Measurements from ENCODE around the gene HSD17B14.

DNA sequence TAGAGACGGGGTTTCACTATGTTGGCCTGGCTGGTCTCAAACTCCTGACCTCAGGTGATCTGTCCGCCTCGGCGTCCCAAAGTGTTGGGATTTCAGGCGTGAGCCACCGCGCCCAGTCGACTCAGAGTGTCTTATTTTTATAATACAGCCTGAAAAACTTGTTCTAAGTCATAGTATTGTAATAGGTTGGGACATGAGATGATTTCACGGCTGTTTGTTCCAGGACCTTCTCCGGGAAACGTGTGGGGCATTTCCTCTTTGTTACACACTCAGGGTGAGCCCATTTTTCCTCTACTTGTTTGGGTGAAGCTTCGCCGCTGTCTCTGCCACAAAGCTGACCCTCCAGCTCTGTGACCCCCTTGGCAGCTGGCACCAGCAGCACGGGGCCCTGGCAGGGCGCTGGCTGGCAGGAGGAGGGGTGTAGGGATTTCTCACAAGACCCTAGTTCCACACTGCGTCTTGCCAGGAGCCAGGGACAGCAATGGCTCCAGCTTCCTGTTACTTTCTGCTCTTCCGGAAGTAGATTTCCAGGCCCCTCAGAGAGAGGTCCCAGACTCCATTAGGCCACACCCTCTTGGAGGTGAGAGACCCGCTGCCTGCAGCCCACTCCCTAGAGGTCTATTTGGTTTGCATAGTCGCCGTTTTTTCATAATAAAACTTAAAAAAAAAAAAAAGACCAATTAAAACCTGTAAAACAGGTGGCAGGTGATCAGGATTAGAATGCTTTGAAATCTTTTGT is 65.4 kb downstream of the HSD17B14 start:
- TF ChIP-seq, protein P1, sequence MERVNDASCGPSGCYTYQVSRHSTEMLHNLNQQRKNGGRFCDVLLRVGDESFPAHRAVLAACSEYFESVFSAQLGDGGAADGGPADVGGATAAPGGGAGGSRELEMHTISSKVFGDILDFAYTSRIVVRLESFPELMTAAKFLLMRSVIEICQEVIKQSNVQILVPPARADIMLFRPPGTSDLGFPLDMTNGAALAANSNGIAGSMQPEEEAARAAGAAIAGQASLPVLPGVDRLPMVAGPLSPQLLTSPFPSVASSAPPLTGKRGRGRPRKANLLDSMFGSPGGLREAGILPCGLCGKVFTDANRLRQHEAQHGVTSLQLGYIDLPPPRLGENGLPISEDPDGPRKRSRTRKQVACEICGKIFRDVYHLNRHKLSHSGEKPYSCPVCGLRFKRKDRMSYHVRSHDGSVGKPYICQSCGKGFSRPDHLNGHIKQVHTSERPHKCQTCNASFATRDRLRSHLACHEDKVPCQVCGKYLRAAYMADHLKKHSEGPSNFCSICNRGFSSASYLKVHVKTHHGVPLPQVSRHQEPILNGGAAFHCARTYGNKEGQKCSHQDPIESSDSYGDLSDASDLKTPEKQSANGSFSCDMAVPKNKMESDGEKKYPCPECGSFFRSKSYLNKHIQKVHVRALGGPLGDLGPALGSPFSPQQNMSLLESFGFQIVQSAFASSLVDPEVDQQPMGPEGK (CRISPR knock-in tag; IDR thresholded peaks at IDR 0.05; ENCODE audit: borderline replicate concordance) = no peak
- no peak for TF ChIP-seq CEBPB (tag; IDR thresholded peaks at IDR 0.05)
- TF ChIP-seq ESRRA (IDR thresholded peaks at IDR 0.05; ENCODE audit: borderline replicate concordance, low read depth) = no peak
- TF ChIP-seq MTA3 (IDR thresholded peaks at IDR 0.05; ENCODE audit: borderline replicate concordance) = no peak
- TF ChIP-seq, protein P2, sequence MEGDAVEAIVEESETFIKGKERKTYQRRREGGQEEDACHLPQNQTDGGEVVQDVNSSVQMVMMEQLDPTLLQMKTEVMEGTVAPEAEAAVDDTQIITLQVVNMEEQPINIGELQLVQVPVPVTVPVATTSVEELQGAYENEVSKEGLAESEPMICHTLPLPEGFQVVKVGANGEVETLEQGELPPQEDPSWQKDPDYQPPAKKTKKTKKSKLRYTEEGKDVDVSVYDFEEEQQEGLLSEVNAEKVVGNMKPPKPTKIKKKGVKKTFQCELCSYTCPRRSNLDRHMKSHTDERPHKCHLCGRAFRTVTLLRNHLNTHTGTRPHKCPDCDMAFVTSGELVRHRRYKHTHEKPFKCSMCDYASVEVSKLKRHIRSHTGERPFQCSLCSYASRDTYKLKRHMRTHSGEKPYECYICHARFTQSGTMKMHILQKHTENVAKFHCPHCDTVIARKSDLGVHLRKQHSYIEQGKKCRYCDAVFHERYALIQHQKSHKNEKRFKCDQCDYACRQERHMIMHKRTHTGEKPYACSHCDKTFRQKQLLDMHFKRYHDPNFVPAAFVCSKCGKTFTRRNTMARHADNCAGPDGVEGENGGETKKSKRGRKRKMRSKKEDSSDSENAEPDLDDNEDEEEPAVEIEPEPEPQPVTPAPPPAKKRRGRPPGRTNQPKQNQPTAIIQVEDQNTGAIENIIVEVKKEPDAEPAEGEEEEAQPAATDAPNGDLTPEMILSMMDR (IDR thresholded peaks at IDR 0.05 in 2 of 3, conservative IDR thresholded peaks at IDR 0.05 in 1 of 3; ENCODE audit: insufficient read depth in 2 of 3, low read depth in 1 of 3, low read length in 3 of 3) = no peak
- no peak for TF ChIP-seq ATF1 (CRISPR knock-in tag; IDR thresholded peaks at IDR 0.05)
- TF ChIP-seq ATF1 (tag; IDR thresholded peaks at IDR 0.05) = no peak
- TF ChIP-seq EZH2 (IDR thresholded peaks at IDR 0.05; ENCODE audit: borderline replicate concordance, low read depth, low read length) = no peak
- TF ChIP-seq HIVEP1 (CRISPR knock-in tag; IDR thresholded peaks at IDR 0.05) = no peak
- no peak for TF ChIP-seq NBN (IDR thresholded peaks at IDR 0.05; ENCODE audit: low read depth)
- no peak for TF ChIP-seq ZNF133 (CRISPR knock-in tag; IDR thresholded peaks at IDR 0.05)

All from K562 (cell line).